ENCODE data around the gene AKAP13. TPM values are rescaled to one million over a fixed set of nuclear protein-coding genes. Genes with fewer than 3 reads are reported as not detected.
A peak's percentile ranks its signal among the peaks of the same experiment; 100 is the strongest.

Gene AKAP13
- total and polyA plus RNA-seq, 2 of the 8 experiments (the other 6 are each of a cell fraction or from before 2014, with no cell fraction given), result 14.0 to 46.2 TPM

GRCh38 chr15:85331655-85332285 lies 48.6 kb upstream of the AKAP13 start:
- H3K36me3 ChIP-seq (ENCODE audit: control insufficient read depth in 2 of 4, insufficient read depth in 4 of 4, low read length in 3 of 4), result no peaks in the 10 kb centered on the region
- H2BK120ac ChIP-seq (replicated peaks; ENCODE audit: low read depth, low read length), result no peak overlapping the region
- H4K5ac ChIP-seq (ENCODE audit: insufficient read length, low read depth, low read length), result no peak overlapping the region
- no peaks in the 10 kb centered on the region for H3K27me3 ChIP-seq (replicated peaks in 1 of 4; ENCODE audit: control insufficient read depth in 3 of 4, extremely low read depth in 1 of 4, insufficient read depth in 3 of 4, low read length in 3 of 4)
- H3K4me3 ChIP-seq (ENCODE audit: extremely low read depth in 1 of 4, insufficient read depth in 2 of 4, low read depth in 3 of 4, low read length in 4 of 4), result no peak overlapping the region
- H2BK5ac ChIP-seq (ENCODE audit: low read depth, low read length), result no peak overlapping the region
- no peak for TF ChIP-seq MAFK (IDR thresholded peaks at IDR 0.05; ENCODE audit: low read depth, low read length)
- no peak for TF ChIP-seq SP1 (IDR thresholded peaks at IDR 0.05; ENCODE audit: low read depth, low read length)
- no peak for TF ChIP-seq HDAC6 (IDR thresholded peaks at IDR 0.05; ENCODE audit: low read depth, low read length)
- no peak for TF ChIP-seq SAP30 (IDR thresholded peaks at IDR 0.05; ENCODE audit: insufficient read depth, insufficient replicate concordance, low read length)
- TF ChIP-seq CBX8 (IDR thresholded peaks at IDR 0.05; ENCODE audit: borderline replicate concordance, low read depth, low read length), result no peak
- TF ChIP-seq, protein P1, sequence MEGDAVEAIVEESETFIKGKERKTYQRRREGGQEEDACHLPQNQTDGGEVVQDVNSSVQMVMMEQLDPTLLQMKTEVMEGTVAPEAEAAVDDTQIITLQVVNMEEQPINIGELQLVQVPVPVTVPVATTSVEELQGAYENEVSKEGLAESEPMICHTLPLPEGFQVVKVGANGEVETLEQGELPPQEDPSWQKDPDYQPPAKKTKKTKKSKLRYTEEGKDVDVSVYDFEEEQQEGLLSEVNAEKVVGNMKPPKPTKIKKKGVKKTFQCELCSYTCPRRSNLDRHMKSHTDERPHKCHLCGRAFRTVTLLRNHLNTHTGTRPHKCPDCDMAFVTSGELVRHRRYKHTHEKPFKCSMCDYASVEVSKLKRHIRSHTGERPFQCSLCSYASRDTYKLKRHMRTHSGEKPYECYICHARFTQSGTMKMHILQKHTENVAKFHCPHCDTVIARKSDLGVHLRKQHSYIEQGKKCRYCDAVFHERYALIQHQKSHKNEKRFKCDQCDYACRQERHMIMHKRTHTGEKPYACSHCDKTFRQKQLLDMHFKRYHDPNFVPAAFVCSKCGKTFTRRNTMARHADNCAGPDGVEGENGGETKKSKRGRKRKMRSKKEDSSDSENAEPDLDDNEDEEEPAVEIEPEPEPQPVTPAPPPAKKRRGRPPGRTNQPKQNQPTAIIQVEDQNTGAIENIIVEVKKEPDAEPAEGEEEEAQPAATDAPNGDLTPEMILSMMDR (IDR thresholded peaks at IDR 0.05; ENCODE audit: control extremely low read depth in 1 of 3, insufficient read depth in 1 of 3, low read depth in 1 of 3, low read length in 3 of 3), result no peak
- no peak for TF ChIP-seq RAD21 (IDR thresholded peaks at IDR 0.05 in 1 of 2, conservative IDR thresholded peaks at IDR 0.05 in 1 of 2; ENCODE audit: low read depth in 2 of 2, low read length in 2 of 2)
- no peak for TF ChIP-seq TBP (IDR thresholded peaks at IDR 0.05; ENCODE audit: low read depth, low read length)
- no peak for TF ChIP-seq CREB1 (IDR thresholded peaks at IDR 0.05)
- no peak for TF ChIP-seq RBBP5 (IDR thresholded peaks at IDR 0.05; ENCODE audit: borderline replicate concordance, low read depth, low read length)
- H2BK12ac ChIP-seq (ENCODE audit: low read depth, low read length), result no peak overlapping the region
- no peak overlapping the region for H2BK15ac ChIP-seq (ENCODE audit: low read length)
- H3K9ac ChIP-seq (replicated peaks in 1 of 4; ENCODE audit: extremely low read depth in 1 of 4, low read depth in 3 of 4, low read length in 3 of 4), result no peak overlapping the region
- no peak overlapping the region for H4K91ac ChIP-seq (replicated peaks; ENCODE audit: insufficient read length, low read length)
- H3K14ac ChIP-seq (ENCODE audit: insufficient read length), result no peak overlapping the region
- H3K18ac ChIP-seq (ENCODE audit: extremely low read depth, low read length), result no peak overlapping the region
- no peaks in the 10 kb centered on the region for H4K20me1 ChIP-seq (replicated peaks in 1 of 2; ENCODE audit: control insufficient read depth in 1 of 2, insufficient read depth in 2 of 2, low read length in 2 of 2)
- FAIRE-seq (no peak), DNase-seq (ENCODE audit: low read depth in 1 of 2, low spot score in 2 of 2) (no peak)
- H3K4me2 ChIP-seq (ENCODE audit: insufficient read depth in 1 of 2, low read depth in 2 of 2, low read length in 2 of 2), result no peak overlapping the region
- ChIA-PET POLR2A (ENCODE audit: partially characterized antibody) (interaction anchor here (0.7 kb wide), 1 partner anchor 171 kb away, joined by 3 read pairs; no protein-coding TSS in a partner anchor), CTCF (ENCODE audit: partially characterized antibody) (interaction anchor here (0.6 to 2.6 kb wide), 28 partner anchors 8 to 519 kb away, joined by 3 to 34 read pairs (median 4); partner anchors contain the start of gene AKAP13)
- no peak overlapping the region for H3K4ac ChIP-seq (replicated peaks; ENCODE audit: insufficient read length, low read depth, low read length)
- H3K56ac ChIP-seq (replicated peaks; ENCODE audit: insufficient read length, low read depth, low read length), result no peak overlapping the region
- H3K79me2 ChIP-seq (ENCODE audit: control insufficient read depth in 1 of 2, insufficient read depth in 2 of 2, low read length in 2 of 2), result no peaks in the 10 kb centered on the region
- no peaks in the 10 kb centered on the region for H3K9me3 ChIP-seq (ENCODE audit: insufficient read depth in 2 of 2, low read depth in 1 of 2, low read length in 1 of 2)
- H3K79me1 ChIP-seq (ENCODE audit: low read depth, low read length), result no peaks in the 10 kb centered on the region
- peaks cover 0 to 3% (median 2%) of the 10 kb centered on the region in 4 experiments; a peak in 4 of 7 replicates for H3K4me1 ChIP-seq (replicated peaks in 1 of 4; ENCODE audit: control insufficient read depth in 3 of 4, insufficient read depth in 4 of 4, low read length in 3 of 4)
- 0 out of 2 replicates have a peak overlapping the region, but pooled peaks have one; percentile 54 for H4K8ac ChIP-seq (ENCODE audit: extremely low read depth, insufficient read depth, low read length)
- 89% methylated on average over 8 of the region's 8 CpGs; no CpG with 5 or more reads in 1 of the 2 experiments for WGBS, 2 experiments (ENCODE audit: extremely low coverage in 1 of 2, insufficient coverage in 1 of 2, insufficient read length in 1 of 2, insufficient replicate concordance in 2 of 2, low coverage in 1 of 2, low lambda C conversion rate in 2 of 2, missing lambda C conversion rate in 1 of 2)
- peak overlapping the region; percentile 41; the same call in 1 of the 2 replicates for H2AFZ ChIP-seq (ENCODE audit: low read length)
- H3K27ac ChIP-seq (ENCODE audit: low read depth, low read length), result no peak overlapping the region
- no peak overlapping the region for H3K23ac ChIP-seq (ENCODE audit: insufficient read length)
- no peak overlapping the region for H2AK5ac ChIP-seq (ENCODE audit: low read depth, low read length)
- no peaks in the 10 kb centered on the region for H3K23me2 ChIP-seq (ENCODE audit: low read depth, low read length)
- no peak overlapping the region for H2BK20ac ChIP-seq (ENCODE audit: low read length)

All from H1 (cell line).